ENCODE data around the gene PHLPP2. TPM values are rescaled to one million over a fixed set of nuclear protein-coding genes. Genes with fewer than 3 reads are reported as not detected.

The PHLPP2 gene
- total RNA-seq, 6 experiments from 2014 or later = 2.3 to 9.8 (median 5.6) TPM

DNA sequence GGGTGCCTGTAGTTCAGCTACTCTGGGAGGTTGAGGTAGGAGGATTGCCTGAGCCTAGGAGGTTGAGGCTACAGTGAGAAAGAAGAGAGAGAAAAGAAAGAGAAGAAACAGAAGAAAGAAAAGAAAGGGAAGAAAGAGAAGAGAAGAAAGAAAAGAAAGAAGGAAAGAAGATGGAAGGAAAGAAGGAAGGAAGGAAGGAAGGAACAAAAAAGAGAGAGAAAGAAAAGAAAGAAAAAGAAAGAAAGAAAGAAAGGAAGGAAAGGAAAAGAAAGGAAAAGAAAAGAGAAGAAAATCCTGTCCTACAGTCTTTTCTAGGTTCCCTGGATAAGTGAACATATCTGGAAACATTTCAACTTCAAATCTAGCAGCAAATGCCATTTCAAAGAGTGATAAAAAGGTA is 29.6 kb upstream of the PHLPP2 start:
- ATAC-seq (no peak), DNase-seq (no peak)
- TF ChIP-seq, protein P1, sequence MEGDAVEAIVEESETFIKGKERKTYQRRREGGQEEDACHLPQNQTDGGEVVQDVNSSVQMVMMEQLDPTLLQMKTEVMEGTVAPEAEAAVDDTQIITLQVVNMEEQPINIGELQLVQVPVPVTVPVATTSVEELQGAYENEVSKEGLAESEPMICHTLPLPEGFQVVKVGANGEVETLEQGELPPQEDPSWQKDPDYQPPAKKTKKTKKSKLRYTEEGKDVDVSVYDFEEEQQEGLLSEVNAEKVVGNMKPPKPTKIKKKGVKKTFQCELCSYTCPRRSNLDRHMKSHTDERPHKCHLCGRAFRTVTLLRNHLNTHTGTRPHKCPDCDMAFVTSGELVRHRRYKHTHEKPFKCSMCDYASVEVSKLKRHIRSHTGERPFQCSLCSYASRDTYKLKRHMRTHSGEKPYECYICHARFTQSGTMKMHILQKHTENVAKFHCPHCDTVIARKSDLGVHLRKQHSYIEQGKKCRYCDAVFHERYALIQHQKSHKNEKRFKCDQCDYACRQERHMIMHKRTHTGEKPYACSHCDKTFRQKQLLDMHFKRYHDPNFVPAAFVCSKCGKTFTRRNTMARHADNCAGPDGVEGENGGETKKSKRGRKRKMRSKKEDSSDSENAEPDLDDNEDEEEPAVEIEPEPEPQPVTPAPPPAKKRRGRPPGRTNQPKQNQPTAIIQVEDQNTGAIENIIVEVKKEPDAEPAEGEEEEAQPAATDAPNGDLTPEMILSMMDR (IDR thresholded peaks at IDR 0.05) = no peak
- no peak for TF ChIP-seq POLR2A (IDR thresholded peaks at IDR 0.05)
- intact Hi-C loops (cut with DNase I) = no loop called here
- Histone ChIP-seq H3K4me1 (no peaks in the 10 kb centered on the region), H3K9me3 (no peaks in the 10 kb centered on the region), H3K27me3 (no peaks in the 10 kb centered on the region), H3K27ac (no peak overlapping the region), H3K36me3 (peaks cover 0 to 82% (median 40%) of the 10 kb centered on the region in 4 donors), H3K4me3 (no peak overlapping the region)

DNA sequence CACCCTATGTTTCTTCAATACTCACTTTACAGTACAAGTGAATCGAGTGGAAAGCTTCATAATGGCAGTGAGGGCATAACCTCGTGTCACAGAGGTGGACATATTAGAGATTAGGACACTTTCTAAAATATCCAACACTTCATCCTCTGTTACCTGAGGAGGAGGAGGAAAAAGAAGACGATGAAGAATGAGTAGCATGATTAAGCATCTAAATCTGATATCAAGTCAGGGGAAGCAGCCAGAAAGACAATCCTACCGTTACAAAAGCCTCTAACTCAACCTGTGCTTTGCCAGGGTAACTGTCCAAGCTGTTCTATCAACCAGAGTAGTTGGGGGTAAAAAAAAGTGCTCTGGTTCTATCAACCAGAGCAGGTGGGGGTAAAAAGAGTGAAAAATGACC is 23.7 kb upstream of the PHLPP2 start:
- TF ChIP-seq POLR2A (IDR thresholded peaks at IDR 0.05) = no peak
- TF ChIP-seq, protein P1 (IDR thresholded peaks at IDR 0.05) = no peak
- ATAC-seq (no peak), DNase-seq (no peak)
- Histone ChIP-seq H3K4me3 (no peak overlapping the region), H3K9me3 (no peaks in the 10 kb centered on the region), H3K36me3 (peaks cover 0 to 80% (median 34%) of the 10 kb centered on the region in 4 donors), H3K27me3 (no peaks in the 10 kb centered on the region), H3K4me1 (no peaks in the 10 kb centered on the region), H3K27ac (no peak overlapping the region)
- intact Hi-C loops (cut with DNase I) = no loop called here
- 79% methylated on average over 4 of the region's 4 CpGs for WGBS (ENCODE audit: insufficient coverage, low coverage, low lambda C conversion rate, missing lambda C conversion rate)

DNA sequence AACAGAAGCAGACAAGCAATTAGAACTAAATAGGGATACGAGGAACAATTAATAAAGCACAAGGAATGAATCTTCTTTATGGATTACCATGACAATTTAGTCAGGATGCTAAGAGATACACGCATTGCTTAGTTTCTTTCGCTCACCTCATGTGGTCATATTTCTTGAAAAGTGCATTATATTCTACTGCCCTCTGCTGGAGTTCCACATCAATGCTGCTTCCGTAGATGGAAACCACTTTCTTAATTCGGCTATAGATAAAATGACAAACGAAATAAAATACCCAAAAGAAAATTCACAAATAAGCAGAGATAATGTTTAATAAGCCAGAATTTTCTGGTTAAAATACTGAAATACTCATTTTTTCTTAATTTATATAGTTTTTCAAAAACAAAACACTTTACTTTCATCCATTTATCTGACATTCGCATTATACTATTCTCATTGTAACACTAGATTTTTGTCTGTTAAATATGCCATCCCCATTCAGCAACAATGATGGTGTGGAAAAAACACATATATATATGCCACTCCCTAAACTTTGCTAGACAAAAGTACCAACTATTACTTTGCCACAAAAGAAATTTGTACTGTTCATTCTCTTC is 22.0 kb upstream of the PHLPP2 start:
- Histone ChIP-seq H3K4me3 (no peak overlapping the region), H3K27me3 (no peaks in the 10 kb centered on the region), H3K9me3 (no peaks in the 10 kb centered on the region), H3K4me1 (no peaks in the 10 kb centered on the region), H3K27ac (no peak overlapping the region), H3K36me3 (peaks cover 0 to 83% (median 40%) of the 10 kb centered on the region in 4 donors)
- ATAC-seq (peak; percentile 54 to 71 (median 56)), DNase-seq (no peak)
- intact Hi-C loops (cut with DNase I) = no loop called here
- TF ChIP-seq, protein P1 (IDR thresholded peaks at IDR 0.05) = peak; percentile 53 to 79 (median 73)
- TF ChIP-seq POLR2A (IDR thresholded peaks at IDR 0.05) = no peak
- WGBS (ENCODE audit: insufficient coverage, low coverage, low lambda C conversion rate, missing lambda C conversion rate) = 54% methylated on average over 7 of the region's 7 CpGs

DNA sequence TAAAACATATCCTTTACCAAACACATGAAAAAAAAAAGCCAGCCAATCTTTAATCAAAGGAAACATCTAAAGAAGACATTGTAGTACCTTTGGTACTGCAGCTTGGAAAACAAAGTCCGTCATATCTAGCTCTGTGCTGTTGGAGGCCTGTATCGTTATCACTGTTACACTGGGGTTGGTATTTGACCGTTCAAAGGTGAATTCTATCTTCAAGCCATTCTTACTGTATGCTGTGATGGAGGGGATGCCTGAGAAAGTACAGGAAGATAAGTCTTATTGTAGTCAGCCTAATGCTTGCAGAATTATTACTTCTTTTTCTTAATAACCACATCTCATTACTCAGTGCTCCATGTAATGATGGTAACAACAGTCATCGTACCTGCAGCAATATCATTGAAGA is 14.4 kb upstream of the PHLPP2 start:
- no peaks in the 10 kb centered on the region for H3K9me3 ChIP-seq
- DNase-seq (no peak), ATAC-seq (peak in 1 of 4 donors; percentile 44)
- no peak overlapping the region for H3K4me3 ChIP-seq
- no peak for TF ChIP-seq POLR2A (IDR thresholded peaks at IDR 0.05)
- TF ChIP-seq, protein P1 (IDR thresholded peaks at IDR 0.05) = no peak
- H3K36me3 ChIP-seq = peaks cover 0 to 69% (median 41%) of the 10 kb centered on the region in 4 donors
- H3K27me3 ChIP-seq = no peaks in the 10 kb centered on the region
- intact Hi-C loops (cut with DNase I) = no loop called here
- WGBS (ENCODE audit: insufficient coverage, low coverage, low lambda C conversion rate, missing lambda C conversion rate) = 46% methylated on average over 4 of the region's 4 CpGs
- H3K27ac ChIP-seq = no peak overlapping the region
- no peaks in the 10 kb centered on the region for H3K4me1 ChIP-seq

DNA sequence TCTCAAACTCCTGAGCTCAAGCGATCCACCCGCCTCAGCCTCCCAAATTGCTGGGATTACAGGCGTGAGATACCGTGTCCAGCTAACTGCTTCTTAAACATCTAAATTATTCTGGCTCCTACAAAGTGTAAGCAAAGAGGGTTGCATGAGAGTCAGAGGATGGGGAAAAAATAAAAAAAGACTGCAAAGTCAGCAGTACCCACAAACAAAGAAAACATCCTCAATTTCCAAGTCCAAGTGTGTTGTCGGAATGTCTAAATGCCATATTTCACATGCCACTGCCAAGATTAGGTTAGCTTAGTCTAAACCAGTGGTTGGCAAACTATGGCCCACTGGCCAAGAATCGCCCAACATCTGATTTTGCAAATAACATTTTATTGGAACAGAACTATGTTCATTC is 13.0 kb upstream of the PHLPP2 start:
- intact Hi-C loops (cut with DNase I) = no loop called here
- H3K27me3 ChIP-seq = no peaks in the 10 kb centered on the region
- H3K27ac ChIP-seq = no peak overlapping the region
- TF ChIP-seq POLR2A (IDR thresholded peaks at IDR 0.05) = no peak
- TF ChIP-seq, protein P1 (IDR thresholded peaks at IDR 0.05) = no peak
- ATAC-seq = no peak
- no peaks in the 10 kb centered on the region for H3K4me1 ChIP-seq
- DNase-seq = no peak
- H3K9me3 ChIP-seq = no peaks in the 10 kb centered on the region
- no peak overlapping the region for H3K4me3 ChIP-seq
- H3K36me3 ChIP-seq = peaks cover 0 to 73% (median 44%) of the 10 kb centered on the region in 4 donors
- WGBS (ENCODE audit: insufficient coverage, low coverage, low lambda C conversion rate, missing lambda C conversion rate) = 96% methylated on average over 6 of the region's 6 CpGs
